Activated gamma-delta T cell treated with Interleukin-2 at 50 U/mL for 16 hours (primary cell): ENCODE results near the gene GADD45B.
"Not testable (repeated sequence)": the region's sequence is repeated elsewhere in the genome, so short reads cannot be mapped to it uniquely, and the experiment has no call there.

Source experiments
- DNase-seq: peaks from one replicate; pipeline ENCODE4 v3.0.0-alpha.2; 2020

The GADD45B gene

DNA sequence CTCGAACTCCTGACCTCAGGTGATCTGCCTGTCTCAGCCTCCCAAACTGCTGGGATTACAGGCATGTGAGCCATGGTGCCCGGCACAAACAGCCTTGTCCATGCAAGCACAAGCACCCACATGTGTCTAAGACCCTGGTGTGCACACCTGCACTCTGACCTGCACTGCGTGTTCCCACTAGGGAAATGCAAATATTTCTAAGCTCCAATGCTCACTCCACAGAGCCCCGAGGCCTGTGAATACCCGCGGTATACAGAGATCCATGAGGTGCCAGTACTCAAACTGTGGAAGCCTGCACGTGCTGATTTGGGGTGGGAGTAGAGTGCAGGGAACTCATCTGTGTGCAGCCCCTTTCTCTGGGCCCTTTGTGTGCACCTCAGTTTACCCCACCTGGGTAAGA lies 14.7 kb downstream of the GADD45B start:
- DNase-seq = no peak

DNA sequence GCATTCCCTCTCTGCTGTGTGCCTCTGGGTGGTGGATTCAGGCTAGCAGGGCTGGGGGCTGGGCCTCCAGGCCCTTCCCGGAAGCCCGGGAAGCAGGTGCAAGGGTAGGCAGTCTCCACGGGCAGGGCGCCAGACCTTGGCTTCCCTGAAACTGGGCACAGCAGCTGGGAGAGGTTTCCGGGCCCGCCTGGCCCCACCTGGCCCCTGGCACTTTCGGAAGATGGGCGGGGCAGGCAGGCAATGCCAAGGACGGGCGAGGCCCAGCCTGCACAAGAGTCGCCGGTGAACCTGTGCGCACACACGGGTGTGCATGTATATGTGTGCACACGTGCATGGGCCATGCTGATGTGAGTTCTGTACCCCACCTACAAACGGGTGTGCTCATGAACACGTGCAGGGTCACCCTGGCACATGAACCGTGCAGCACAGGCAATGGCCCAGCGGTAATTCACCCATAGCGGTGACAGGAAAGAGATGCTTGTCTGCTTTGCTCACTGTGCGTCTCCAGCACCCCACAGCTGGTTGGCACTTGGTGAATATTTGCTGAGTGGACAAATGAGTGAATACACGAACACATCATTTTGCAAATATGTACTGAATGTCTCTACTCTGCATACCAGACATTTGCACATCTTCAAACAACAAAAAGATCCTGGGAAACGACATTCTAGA lies 15.3 kb downstream of the GADD45B start:
- DNase-seq = no peak

DNA sequence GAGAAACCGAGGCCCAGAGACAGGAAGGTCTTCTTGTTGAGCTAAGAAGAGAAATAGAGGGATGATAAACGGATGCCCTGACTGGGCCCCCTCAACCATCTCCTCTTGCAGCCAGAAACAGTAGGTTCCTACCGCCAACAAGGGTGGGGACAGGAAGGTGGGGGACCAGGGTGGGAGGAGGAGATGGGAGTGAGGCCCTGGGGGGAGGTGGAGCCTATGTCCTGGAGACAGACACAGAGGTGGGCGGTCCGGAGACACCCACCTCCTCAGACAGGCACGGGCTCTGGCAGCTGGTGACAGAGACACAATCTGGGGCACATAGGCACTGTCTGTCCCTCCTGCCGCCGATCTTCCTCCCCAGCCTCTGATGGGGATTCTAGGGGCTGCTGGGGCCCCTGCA lies 16.9 kb downstream of the GADD45B start:
- no peak for DNase-seq

DNA sequence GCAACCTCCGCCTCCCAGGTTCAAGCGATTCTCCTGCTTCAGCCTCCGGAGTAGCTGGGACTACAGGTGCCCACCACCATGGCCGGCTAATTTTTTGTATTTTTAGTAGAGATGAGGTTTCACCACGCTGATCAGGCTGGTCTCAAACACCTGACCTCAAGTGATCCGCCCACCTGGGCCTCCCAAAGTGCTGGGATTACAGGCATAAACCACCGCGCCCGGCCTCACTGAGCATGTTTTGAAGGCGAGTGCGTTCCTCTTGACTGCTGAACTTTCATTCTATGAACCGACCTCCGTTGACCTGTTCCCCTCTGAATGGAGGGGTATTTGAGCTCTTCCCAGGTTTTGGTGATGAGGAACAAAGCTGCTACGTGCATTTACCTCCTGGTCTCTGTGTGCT lies 17.5 kb downstream of the GADD45B start:
- DNase-seq = not testable (repeated sequence)

DNA sequence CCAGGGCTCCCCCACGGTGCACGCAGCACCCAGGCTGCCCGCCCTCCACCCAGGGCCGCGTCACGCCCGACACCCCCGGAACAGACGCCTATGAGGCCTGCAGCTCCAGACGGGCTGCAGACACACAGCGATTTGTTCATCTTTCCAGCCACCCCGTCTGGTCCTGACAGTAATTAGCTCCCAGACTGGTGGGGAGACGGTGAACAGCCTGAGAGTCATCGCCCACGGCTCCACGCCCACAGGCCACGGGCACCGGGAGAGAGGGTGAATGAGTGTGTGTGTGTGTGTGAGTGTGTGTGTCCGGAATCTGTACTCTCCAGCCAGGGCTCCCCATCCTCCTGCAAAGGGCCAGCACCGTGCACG lies 18.1 kb downstream of the GADD45B start:
- DNase-seq = no peak

DNA sequence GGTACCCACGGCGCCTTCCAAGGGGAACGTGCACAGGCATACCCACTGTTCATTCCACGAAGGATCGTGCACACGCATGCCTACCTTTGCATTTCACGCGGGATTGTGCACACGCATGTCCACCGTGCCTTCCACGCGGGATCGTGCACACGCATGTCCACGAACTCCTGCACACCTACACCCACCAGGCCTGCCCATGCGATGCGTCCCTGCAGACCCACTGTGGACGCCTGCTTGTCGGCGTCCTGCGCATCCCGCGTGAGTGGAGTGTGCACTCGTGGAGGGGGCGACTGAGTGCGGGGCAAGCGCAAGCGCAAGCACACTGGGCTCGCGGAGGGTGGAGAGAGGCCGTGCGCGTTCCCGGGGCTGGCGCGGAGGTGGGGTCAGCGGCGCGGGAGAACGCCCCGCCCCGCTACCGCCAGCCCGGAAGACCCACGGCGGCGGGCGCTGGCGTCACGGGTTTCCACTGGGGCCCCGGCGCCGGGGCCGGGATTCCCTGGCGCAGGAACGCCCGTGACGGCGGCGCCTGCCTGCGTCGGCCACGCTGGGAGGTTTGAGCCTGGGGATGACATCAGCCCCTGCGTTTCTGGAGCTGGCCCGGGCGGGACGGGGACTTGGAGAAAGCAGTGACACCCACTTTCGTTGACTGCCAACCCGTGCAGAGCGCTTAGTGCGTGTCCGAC lies 18.7 kb downstream of the GADD45B start:
- DNase-seq = peak; percentile 41

DNA sequence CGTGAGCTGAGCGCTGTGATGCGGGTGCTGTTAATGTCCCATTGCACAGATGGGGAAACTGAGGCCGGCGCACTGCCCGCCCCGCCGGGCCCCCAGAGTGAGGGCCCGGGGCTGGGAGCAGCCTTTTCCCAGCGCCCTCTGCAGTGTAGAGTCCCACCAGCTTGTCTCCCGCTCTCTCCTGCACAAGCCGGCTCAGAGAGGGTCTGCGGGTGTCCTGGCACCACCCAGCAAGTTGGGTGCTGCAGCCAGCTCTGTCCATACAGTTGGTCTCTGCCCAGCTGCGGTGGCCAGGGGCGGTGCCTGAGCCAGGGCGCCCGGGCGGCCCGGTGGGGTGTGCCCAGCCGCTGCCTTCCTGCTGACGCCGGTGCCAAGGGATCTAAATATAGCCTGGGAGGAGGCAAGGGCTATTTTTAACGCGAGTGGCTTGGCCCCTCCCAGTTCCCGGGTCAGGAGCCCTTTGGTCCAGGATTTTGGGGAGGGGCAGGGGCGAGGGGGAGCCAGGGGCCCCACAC lies 19.3 kb downstream of the GADD45B start:
- no peak for DNase-seq

DNA sequence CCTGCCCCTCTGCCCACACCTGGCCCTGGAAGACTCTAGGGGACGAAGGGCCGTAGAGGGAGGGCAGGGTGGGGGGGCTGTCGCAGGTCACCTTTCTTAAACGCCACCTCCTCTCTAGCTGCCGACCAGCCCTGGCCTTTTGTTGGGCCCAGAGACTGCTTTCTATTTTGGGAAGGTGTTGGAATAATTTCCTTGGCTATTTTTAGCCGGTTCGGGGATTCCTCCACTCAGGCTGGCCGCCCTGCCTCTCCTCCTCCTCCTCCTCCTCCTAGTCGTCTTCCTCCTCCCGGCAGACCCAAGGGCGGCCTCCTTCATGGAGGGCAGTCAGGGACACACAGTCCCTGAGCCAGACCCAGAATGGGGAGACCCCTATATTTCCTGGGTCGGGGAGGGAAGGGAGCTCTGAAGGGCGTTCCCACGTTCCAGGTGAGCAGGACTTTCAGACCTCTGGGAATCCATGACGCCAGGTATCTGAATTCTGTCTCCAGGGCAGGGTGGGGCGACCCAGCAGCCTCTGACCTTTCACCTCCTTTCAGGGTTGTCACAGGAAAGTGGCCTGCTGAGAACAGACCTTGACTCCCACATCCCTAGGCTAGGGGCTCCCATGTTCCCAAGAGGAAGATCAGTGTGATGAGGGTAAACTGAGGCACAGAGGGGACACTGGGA lies 19.9 kb downstream of the GADD45B start:
- DNase-seq = no peak

DNA sequence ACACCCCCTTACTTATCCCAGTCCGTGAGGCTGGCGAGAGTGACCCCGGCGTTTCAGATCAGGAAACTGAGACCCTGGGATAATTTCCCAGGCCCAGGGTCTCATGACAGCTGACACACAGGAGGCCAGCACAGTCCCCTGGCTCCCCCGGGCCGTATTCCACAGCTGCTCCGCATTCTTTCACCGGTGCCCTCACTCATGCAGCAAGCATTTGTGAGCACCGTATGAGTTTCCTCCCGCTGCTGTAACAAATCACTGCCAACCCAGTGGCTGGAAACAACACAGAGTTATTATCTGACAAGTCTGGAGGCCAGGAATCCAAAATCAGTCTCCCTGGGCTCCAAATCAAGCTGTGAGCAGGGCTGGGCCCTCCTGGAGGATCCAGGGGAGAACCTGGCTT lies 21.3 kb downstream of the GADD45B start:
- DNase-seq = no peak

DNA sequence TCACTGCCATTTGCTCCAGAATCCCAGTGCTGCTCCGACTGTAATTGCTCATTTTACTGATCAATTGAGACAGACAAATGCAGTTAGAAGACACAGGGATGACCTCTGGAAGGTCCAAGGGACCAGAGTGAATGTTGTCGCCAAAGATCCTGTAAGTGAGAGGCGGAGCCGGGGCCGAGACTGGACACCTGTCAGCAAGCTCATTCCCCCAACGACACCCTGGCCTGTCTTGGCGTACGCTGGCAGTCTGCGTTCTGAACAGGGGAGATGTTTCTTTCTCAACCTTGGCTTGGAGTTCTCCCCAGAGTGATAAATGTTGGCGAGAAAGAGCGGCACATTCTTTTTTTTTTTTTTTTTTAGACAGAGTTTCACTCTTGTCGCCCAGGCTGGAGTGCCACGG lies 24.2 kb downstream of the GADD45B start:
- no peak for DNase-seq

DNA sequence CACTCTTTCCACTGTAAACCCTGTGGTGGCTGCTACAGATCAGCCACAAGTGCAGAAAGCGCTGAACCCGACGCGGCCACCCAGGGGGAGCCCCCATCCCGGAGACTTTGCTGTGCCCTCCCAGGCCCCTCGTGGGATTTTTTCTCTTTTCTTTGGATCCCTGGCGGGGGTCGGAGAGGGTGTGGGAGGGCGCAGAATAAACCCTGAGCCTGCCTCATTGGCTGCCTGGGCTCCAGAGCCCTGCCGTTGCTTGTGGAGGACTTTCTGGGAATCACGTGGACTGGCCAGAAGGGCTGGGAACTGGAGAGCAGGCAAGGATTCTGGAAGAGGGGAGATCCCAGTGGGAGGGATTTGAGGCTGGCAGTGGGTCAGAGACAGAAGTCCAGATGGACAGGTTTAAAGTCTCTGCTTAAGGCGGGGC lies 24.9 kb downstream of the GADD45B start:
- DNase-seq = no peak

DNA sequence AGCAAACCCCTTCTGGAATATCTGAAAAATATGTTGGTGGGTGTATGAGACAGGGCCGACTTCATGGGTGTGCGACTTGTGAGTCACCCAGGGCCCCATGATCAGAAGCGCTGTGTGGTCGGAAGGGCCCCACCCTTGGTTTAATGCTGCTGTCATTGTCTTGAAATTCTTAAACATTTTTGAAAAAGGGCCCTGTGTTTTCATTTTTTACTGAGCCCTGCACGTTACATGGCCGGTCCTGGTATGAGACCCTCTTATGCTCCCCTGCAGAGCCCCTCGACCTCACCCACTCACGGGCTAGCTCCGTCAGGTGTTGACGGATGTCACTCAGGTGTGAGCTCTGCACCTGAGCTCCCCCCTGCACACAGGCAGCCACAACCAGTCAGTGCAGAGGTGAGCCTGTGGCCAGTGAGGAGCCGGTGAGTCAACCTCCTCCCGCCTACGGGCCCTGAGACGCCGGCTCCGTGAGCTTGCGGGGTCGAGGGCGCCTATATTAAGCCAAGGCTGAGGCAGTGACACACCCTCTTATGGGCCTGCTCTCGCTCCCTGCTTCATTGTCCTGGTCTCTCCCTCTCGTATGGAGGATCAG lies 27.7 kb downstream of the GADD45B start:
- DNase-seq = peak; percentile 78

DNA sequence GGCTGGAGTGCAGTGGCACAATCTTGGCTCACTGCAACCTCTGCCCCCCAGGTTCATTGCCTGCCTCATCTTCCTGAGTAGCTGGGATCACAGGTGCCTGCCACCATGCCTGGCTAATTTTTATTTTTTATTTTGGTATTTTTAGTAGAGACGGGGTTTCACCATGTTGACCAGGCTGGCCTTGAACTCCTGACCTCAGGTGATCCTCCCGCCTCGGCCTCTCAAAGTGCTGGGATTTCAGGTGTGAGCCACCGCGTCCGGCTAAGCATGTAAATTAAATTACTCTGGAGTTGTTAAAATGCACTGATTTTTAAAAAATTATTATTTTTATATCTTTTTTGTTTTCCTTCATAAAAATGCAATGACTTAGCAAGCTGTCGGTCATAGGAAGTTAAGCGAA lies 30.7 kb downstream of the GADD45B start:
- not testable (repeated sequence) for DNase-seq

DNA sequence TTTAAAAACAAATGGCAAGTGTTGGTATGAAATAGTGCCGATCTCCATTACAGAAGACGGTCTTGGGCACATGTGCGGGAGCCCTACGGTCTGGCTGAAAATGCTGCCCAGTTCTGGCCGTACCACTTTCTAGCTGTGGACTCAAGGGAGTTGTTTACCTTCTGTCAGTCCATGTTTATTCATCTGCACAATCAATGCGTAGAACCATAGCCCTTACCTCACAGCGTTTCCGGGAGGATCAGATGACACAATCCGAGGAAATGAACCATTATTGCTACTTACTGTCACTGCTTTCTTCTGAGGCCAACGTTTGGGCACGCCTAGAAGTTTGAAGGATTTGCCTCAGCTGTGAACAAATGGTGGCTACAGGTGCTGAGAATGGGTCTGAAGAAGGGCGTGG lies 31.2 kb downstream of the GADD45B start:
- DNase-seq = peak; percentile 23

DNA sequence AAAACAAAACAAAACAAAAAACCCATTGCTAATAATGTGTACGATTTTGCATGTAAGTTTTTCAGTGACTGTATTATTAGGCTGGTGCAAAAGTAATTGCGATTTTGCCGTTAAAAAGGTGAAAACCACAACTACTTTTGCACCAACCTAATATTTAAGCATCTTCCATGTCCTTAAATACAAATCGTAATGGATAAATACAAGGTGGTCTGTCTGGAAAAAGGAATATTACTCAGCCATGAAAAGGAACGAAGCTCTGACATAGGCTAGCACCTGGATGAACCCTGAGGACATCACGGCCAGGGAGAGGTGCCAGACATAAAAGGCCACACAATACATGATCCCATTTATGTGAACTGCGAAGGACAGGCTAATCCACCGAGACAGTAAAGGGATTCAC lies 33.2 kb downstream of the GADD45B start:
- no peak for DNase-seq

DNA sequence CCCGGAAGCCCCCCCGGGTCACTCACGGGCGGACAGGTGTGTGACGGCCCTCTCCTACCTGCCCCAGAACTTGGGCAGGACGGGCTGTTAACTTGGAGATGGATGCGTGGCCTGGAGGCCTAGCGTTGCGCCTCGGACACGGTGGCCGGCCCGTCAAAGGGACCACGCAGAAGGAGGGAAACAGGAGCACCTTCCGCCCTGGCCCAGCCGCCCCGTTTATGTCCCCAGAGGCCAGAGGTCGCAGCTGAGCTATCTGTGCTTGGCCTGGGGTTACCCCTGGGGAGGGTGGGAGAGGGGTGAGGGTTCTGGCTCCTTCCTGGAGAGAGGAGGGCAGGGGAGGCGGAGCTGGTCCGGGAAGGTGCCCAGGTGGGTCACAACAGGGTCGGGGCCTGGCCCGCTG lies 35.6 kb downstream of the GADD45B start:
- DNase-seq = no peak

DNA sequence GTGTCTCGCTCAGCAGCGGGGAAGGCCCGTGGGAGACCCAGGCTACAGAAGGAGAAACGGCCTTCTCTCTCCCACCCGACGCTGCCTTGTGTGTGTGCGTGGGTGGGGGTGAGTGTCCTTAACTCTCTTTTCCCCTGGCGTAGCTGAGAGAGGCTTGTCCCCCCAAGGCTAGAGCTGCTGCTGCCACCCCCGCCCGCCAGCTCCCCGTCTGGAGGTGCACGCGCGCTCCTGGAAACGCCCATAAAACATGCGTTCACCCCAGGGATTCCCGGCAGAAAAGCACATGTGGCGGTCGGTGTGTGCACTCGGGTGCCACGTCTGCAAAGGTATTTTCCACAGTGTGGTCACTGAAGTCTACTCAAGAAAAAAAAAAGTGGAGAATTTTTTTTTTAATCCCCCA lies 36.1 kb downstream of the GADD45B start:
- DNase-seq = no peak

DNA sequence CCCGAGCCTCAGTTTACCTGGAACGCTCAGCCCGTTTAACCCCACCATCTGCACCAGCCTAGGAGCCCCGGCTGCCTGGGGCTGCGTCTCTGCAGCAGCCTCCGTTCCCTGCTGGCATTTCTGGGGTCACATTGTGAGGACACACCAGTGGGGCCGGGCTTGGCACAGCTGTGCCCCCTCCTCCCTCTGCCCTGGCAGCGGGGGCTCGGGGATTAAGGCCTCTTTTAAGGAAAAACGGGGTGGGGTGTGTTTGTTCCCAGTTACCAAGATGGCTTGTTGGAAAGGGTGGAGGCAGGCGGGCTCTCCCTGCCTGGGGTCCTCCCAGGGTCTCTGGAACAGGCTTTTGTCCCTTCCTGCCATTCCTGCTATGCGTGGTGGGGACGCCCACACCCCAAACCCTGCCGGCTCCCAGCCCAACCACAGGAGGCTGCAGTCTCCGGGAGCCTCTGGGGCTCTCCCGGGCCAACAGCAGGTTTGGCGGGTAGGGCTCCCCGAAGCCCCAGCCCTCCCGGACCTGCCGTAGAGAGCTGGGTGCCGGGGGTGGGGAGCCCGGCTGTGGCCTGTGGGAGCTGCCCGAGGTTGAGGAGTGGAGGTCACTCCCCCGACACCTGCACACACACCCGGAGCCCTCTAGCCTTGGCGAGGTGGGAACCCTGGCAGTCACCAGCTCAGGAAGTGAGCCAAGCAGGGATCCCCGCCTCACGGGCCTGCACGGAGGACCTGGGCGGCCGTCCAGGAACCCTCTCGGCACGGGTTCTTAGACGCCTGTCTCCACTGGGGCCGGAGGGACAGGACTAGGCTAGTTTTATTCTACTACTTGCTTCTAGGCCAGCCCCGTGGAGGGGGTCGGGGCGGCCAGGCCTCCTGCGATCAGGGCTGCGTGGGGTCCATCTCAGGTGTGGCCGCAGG lies 36.9 kb downstream of the GADD45B start:
- DNase-seq = no peak

DNA sequence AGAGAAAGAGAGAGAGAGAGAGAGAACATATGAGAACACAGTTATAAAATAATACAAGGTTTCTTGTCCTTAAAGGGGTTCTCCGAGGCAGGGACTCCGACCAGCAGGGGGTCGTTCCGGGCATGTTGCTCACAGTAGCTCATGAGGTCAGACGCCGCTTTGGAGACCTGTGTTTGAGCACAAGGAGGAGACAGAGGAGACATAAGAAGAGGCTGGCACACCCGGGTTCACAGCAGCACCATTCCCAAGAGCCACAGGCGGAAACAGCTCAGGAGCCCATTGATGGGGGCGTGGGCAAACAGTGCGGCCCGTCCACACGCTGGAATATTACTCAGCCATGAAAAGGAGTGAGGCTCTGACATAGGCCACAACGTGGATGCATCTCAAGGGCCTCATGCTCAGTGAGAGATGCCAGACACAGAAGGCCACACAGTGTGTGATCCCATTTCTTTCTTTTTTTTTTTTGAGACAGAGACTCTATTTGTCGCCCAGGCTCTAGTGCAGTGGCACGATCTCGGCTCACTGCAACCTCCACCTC lies 39.1 kb downstream of the GADD45B start:
- no peak for DNase-seq

DNA sequence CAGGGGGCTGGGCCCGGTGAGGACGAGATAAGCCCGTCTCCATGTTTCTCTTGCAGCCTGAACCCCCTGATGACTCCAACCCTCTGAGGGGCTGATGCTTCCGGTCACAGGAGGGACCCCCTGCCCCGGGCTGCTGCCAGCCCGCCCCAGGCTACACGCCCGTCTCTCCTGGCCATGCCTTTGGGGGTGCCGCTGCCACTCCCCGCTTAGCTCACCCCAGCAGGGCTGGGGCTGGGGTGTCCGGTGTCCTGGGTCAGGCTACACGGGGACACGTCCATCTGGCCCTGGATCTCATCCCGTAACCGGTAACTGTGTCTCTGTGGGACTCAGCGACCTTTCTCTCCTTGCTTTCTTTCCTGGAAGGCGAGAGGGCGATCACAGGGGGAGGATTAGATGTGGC lies 40.8 kb downstream of the GADD45B start:
- DNase-seq = no peak

DNA sequence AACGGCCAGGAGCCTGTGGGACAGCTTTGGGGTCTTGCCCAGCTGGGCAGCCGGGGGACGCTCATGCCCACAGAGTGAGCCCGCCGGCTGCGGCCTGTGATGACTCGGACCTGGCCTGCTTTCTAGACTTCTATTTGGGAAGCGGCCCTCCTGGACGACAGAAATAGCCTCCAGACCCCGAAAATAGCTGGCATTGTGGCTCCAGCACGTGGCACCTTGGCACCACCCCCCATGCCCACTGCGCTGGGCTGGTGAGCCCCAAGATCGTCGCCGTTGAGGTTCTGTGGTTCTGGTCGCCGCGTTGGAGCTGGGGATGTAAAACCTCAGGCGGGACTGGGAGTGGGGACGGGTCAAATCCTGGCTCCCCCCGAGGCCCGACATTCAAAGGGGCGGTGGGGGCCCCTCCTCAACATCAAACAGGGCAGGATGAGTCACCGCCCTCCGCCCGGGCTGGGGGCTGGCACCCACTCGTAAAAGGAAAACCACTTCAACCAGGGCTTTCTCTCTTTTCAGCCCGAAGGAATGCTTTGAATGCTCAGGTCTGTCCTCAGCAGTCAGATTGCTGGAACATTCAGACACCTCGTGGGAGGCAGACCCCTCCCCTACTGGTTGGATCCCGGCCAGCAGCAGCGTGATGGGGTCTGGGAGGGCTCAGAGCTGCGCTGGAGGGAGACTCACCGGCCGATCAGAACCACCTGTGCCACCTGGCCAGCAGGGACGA lies 42.1 kb downstream of the GADD45B start:
- DNase-seq = peak; percentile 36

DNA sequence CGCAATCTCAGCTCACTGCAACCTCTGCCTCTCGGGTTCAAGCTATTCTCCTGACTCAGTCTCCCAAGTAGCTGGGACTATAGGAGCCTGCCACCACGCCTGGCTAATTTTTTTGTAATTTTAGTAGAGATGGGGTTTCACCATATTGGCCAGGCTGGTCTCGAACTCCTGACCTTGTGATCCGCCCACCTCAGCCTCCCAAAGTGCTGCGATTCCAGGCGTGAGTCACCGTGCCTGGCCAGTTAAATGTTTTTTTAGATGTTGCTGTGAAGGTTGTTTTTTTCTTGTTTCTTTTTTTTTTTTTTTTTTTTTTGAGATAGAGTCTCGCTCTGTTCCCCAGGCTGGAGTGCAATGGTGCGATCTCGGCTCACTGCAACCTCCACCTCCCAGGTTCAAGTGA lies 42.9 kb downstream of the GADD45B start:
- DNase-seq = not testable (repeated sequence)
